ES-I3 (cell line): ENCODE data around the gene TMEM37.
"Not testable (repeated sequence)": the region's sequence is repeated elsewhere in the genome, so short reads cannot be mapped to it uniquely, and the experiment has no call there.

Experiments used
- H3K36me3 ChIP-seq: 2 replicates; pipeline ENCODE4 v1.6.1; 2013; ENCODE audit warnings: mild to moderate bottlenecking, low read length, control low read depth, moderate library complexity; ENCODE audit not compliant: insufficient read depth
- H3K4me1 ChIP-seq: 2 replicates; pipeline ENCODE4 v1.6.1; 2013; ENCODE audit warnings: mild to moderate bottlenecking, control low read depth, low read length; ENCODE audit not compliant: insufficient read depth
- H3K9ac ChIP-seq: 2 replicates; pipeline ENCODE4 v1.6.1; 2013; ENCODE audit warnings: low read depth, mild to moderate bottlenecking, low read length, moderate library complexity
- H3K9me3 ChIP-seq: 2 replicates; pipeline ENCODE4 v1.6.1; 2013; ENCODE audit warnings: mild to moderate bottlenecking, low read length, moderate library complexity; ENCODE audit not compliant: control insufficient read depth, insufficient read depth

Gene TMEM37

GRCh38 chr2:119431155-119431975 is at the start of gene TMEM37:
Gene TMEM37 (plus strand): TSS chr2:119431854. CDS start chr2:119431904, 50 bp downstream.
- H3K4me1 ChIP-seq = peaks cover 16% of the 10 kb centered on the region
- H3K9ac ChIP-seq = peak within 1 kb of the TSS; percentile 78
- H3K9me3 ChIP-seq = no peaks in the 10 kb centered on the region
- no peaks in the 10 kb centered on the region for H3K36me3 ChIP-seq

GRCh38 chr2:119383410-119384140 is 48.1 kb upstream of the TMEM37 start:
- Histone ChIP-seq H3K36me3 (no peaks in the 10 kb centered on the region), H3K9me3 (no peaks in the 10 kb centered on the region), H3K9ac (no peak overlapping the region), H3K4me1 (no peaks in the 10 kb centered on the region)

DNA sequence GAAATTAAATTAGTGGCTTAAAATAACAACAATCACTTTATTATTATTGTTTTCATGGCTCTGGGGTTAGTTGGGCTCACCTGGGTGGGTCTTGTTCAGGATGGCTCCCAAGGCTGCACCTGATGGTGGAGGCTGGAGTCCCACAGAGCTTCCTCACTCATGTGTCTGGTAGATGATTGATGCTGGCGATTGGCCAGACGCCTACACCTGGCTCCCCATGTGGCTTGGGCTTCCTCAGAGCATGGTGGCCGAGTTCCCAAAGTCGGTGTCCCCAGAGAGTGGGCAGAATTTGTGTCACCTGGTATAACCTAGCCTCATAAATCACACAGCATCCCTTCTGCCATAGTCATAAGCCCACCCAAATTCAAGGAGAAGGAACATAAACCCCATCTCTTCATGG is 46.7 kb upstream of the TMEM37 start:
- Histone ChIP-seq H3K9ac (no peak overlapping the region), H3K9me3 (no peaks in the 10 kb centered on the region), H3K36me3 (no peaks in the 10 kb centered on the region), H3K4me1 (peaks cover 4% of the 10 kb centered on the region)

GRCh38 chr2:119385466-119385865 is 46.2 kb upstream of the TMEM37 start:
- no peaks in the 10 kb centered on the region for H3K9me3 ChIP-seq
- H3K4me1 ChIP-seq = peaks cover 4% of the 10 kb centered on the region
- H3K36me3 ChIP-seq = no peaks in the 10 kb centered on the region
- H3K9ac ChIP-seq = no peak overlapping the region

GRCh38 chr2:119387381-119388129 is 44.1 kb upstream of the TMEM37 start:
- no peak overlapping the region for H3K9ac ChIP-seq
- peaks cover 4% of the 10 kb centered on the region for H3K4me1 ChIP-seq
- no peaks in the 10 kb centered on the region for H3K9me3 ChIP-seq
- no peaks in the 10 kb centered on the region for H3K36me3 ChIP-seq

DNA sequence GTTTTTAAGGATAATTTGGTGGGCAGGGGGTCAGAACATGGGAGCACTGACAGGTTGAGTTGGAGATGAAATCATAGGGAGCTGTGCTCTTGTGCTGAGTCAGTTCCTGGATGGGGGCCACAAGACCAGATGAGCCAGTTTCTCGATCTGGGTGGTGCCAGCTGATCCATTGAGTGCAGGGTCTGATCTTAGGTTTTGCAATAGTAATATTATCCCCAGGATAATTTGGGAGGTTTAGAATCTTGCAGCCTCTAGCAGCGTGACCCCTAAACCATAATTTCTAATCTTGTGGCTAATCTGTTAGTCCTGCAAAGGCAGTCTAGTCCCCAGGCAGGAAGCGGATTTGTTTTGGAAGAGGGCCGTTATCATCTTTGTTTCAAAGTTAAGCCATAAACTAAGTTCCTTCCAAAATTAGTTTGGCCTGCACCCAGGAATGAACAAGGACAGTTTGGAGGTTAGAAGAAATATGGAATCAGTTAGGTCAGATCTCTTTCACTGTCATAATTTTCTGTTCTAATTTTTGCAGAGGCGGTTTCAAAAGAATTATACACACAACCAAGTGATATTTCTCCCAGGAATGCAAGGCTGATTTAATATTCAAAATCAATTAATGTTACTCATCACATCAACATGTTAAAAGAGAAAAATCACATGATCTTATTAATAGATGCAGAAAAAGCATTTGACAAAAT is 41.9 kb upstream of the TMEM37 start:
- H3K9ac ChIP-seq = no peak overlapping the region
- H3K9me3 ChIP-seq = no peaks in the 10 kb centered on the region
- no peaks in the 10 kb centered on the region for H3K36me3 ChIP-seq
- peaks cover 4% of the 10 kb centered on the region for H3K4me1 ChIP-seq

GRCh38 chr2:119393971-119394748 is 37.5 kb upstream of the TMEM37 start:
- Histone ChIP-seq H3K9me3 (no peaks in the 10 kb centered on the region), H3K36me3 (no peaks in the 10 kb centered on the region), H3K9ac (no peak overlapping the region), H3K4me1 (peaks cover 13% of the 10 kb centered on the region)

GRCh38 chr2:119397196-119397595 is 34.5 kb upstream of the TMEM37 start:
- Histone ChIP-seq H3K36me3 (no peaks in the 10 kb centered on the region), H3K4me1 (peaks cover 11% of the 10 kb centered on the region; the same call in 1 of the 2 replicates), H3K9me3 (no peaks in the 10 kb centered on the region), H3K9ac (no peak overlapping the region)

DNA sequence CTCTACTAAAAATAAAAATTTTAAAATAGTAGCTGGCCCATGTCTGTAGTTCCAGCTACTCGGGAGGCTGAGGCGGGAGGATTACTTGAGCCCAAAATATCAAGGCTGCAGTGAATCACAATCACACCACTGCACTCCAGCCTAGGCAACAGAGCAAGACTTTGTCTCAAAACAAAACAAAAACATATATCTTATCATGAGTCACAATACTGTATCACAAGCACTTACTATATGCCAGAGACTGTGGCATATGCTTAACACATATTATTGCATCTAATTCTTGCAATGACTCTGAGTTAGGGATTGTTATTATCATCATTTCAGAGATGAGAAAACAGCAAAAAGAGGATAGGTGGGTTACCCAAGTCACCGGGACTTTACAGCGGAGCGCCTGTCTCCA is 29.5 kb upstream of the TMEM37 start:
- Histone ChIP-seq H3K9me3 (no peaks in the 10 kb centered on the region), H3K4me1 (peaks cover 11% of the 10 kb centered on the region; the same call in 1 of the 2 replicates), H3K9ac (no peak overlapping the region), H3K36me3 (no peaks in the 10 kb centered on the region)

GRCh38 chr2:119402645-119403560 is 28.8 kb upstream of the TMEM37 start:
- Histone ChIP-seq H3K36me3 (no peaks in the 10 kb centered on the region), H3K4me1 (peaks cover 11% of the 10 kb centered on the region; the same call in 1 of the 2 replicates), H3K9me3 (no peaks in the 10 kb centered on the region), H3K9ac (no peak overlapping the region)

- not testable (repeated sequence) for H3K9ac ChIP-seq, H3K9me3 ChIP-seq, H3K4me1 ChIP-seq, H3K36me3 ChIP-seq
These were observed 28.0 kb upstream of the TMEM37 start for GRCh38 chr2:119403618-119404017.

DNA sequence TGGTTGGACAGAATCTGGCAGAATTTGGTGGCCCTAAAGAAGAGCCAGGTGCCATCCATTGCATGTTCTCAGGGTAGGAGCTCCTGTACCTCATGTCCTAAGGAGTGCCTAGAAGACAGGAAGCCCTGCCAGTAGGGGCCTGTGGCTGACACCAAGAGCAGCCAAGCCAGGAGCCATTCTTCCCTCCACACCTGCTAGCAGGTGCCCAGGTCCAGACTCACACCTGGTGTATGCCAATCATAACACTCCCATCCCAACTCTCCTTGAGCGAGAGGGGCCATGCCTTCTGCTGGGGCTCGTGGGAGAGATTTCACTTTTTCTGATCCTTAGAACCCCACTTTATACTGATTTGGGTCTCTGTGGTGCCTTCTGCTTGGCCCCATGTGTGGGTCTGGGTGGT is 26.5 kb upstream of the TMEM37 start:
- H3K9me3 ChIP-seq = no peaks in the 10 kb centered on the region
- no peaks in the 10 kb centered on the region for H3K36me3 ChIP-seq
- H3K9ac ChIP-seq = no peak overlapping the region
- H3K4me1 ChIP-seq = no peaks in the 10 kb centered on the region; the same call in 1 of the 2 replicates
